HL-60/S4 treated with phorbol 12-myristate 13-acetate at 8.2 ng/mL for 4 days and 3 days (cell line): ENCODE results near the gene NFE2L1.
"Not testable (repeated sequence)": the region's sequence is repeated elsewhere in the genome, so short reads cannot be mapped to it uniquely, and the experiment has no call there.

Experiments used
- in situ Hi-C: fragments of 300-500 bp; cut with MboI; formaldehyde crosslinking; loops from 2 replicates; pipeline ENCODE4 v1.15.0; 2022; ENCODE audit warnings: low sequenced_read_pairs

The NFE2L1 gene, protein sequence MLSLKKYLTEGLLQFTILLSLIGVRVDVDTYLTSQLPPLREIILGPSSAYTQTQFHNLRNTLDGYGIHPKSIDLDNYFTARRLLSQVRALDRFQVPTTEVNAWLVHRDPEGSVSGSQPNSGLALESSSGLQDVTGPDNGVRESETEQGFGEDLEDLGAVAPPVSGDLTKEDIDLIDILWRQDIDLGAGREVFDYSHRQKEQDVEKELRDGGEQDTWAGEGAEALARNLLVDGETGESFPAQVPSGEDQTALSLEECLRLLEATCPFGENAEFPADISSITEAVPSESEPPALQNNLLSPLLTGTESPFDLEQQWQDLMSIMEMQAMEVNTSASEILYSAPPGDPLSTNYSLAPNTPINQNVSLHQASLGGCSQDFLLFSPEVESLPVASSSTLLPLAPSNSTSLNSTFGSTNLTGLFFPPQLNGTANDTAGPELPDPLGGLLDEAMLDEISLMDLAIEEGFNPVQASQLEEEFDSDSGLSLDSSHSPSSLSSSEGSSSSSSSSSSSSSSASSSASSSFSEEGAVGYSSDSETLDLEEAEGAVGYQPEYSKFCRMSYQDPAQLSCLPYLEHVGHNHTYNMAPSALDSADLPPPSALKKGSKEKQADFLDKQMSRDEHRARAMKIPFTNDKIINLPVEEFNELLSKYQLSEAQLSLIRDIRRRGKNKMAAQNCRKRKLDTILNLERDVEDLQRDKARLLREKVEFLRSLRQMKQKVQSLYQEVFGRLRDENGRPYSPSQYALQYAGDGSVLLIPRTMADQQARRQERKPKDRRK

DNA sequence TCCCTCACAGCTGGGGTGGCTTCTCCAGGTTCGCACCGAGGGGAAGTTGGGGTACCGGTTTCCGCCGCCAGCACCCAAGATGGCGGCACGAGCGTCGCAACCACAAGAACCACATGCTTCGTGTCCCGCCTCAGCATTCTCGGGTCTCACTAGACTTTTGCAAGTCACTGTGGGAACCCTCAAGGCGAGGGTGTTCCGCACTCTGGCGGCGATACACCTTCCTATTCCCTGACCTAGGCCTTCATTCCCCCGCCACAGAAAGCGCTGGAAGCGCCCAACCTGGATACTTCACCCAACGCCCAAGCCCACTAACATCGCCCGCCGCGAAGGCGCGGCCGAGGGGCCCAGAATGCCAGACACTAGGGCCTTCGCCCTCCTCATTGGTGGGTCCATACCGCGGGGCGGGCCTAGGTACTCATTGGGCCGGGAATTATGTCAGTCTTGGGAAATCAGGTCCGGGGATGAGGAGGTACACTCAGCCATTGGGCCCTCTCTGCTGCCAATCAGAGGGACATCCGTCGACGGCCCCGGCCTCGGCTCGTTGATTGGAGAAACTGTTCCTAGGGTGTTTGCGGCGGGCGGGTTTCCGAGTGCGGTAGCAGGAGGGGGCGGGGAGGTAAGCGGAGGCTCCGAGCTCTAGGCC lies at the start of gene NFE2L1:
Gene NFE2L1, plus strand, starts transcription at position 619 of the 643 bp plus-strand sequence. CDS start 2,760 bp downstream, outside the sequence.
- in situ Hi-C loops, result no loop called here

DNA sequence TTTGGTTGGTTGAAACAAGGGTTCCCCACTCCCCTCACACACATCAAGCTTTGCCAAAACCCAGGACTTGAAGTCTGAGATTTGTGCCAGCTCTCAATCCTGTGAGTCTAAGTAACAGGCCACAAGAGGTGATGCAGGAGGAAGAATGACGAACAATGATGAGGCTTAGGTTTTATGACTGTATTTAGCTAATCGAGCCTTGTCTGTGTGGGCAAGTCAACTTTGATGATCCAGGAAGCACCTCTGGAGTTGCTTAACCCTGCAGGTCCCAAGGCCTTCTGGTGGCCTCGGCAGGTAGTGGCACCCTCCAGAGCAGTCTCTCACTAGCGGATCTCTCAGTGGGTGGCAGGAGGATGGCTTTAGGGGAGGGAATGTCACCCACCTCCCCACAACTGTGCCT lies 48.6 kb upstream of the NFE2L1 start:
- in situ Hi-C loops, result no loop called here

DNA sequence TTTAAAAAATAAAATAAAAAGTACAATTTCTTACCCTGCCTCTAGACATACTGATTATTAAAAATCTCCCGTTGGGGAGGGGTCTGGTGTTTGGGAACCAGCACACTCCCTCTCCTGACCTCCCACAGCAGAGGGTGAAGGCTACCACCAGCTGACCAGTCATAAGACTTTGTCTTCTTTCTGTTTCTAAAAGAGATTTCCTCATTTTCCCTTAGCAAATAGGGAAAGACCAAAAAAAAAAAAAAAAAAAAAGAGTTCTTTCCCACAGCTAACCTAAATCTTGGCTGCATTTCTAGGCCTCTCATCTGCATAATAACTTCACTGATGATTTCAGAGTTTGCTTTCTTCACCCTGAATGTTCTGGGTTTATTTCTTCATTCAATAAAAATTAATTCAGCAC lies 47.0 kb upstream of the NFE2L1 start:
- in situ Hi-C loops, result no loop called here

DNA sequence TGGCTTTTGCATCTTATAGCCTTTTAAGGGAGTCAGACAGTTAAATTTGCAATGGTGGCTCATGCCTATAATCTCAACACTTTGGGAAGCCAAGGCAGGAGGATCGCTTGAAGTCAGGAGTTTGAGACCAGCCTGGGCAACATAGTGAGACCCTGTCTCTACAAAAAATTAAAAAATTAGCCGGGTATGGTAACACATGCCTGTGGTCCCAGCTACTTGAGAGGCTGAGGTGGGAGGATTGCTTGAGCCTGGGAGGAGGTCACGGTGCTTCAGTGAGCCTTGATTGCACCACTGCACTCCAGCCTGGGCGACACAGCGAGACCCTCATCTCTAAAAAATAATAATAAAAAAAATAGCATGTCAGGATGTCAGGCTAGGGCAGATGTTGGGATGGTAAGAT lies 46.5 kb upstream of the NFE2L1 start:
- in situ Hi-C loops, result not testable (repeated sequence)

DNA sequence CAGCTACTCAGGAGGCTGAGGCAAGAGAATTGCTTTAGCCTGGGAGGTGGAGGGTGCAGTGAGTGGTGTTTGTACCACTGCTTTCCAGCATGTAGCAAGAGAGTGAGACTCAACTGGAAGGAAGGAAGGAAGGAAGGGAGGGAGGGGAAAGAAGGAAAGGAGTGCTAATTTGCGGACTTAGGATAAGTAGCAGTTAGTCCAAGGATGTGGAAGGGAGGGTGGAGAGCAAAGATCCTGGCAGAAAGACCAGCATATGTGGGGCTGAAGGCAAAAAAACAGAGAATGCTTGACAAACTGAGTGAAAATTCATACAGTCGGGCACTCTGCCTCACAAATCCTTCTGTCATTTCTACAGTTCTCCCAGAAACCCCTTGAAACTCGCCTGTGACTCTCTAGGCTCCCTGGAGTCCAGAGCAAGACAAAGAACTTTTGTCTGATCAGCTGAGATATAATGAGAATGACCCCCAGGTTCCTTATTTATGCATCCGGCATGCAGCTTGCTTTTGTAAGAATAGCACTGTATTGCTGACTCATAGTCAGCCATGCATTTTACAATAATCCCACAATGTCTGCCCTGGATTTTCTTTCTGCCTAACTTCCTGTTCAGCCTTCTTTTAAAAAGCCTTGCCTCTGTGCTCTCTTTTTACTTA lies 45.8 kb upstream of the NFE2L1 start:
- in situ Hi-C loops, result no loop called here

DNA sequence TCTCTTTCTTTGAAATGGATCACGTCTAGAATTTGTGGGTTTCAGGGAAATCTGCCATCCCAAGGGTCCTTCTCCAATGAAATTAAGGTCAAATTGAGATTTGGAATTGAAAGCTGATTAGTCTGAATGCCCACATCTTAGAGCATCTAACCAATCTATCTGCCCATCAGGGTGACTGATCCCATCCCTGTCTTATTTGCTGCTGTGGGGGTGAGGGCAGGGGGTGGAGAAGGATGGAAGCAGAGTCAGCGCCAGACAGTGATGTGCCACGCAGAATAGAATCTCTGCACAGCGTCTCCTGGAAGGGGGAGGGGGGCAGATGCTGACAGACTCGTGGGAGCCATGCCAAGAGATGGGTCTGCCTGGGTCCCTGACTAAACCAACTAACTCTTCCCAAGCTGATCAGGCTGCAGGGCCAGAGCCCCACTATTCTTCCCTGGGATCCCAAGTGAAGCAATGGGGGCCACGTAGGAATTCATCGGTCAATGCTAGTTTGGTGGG lies 45.2 kb upstream of the NFE2L1 start:
- in situ Hi-C loops, result no loop called here

DNA sequence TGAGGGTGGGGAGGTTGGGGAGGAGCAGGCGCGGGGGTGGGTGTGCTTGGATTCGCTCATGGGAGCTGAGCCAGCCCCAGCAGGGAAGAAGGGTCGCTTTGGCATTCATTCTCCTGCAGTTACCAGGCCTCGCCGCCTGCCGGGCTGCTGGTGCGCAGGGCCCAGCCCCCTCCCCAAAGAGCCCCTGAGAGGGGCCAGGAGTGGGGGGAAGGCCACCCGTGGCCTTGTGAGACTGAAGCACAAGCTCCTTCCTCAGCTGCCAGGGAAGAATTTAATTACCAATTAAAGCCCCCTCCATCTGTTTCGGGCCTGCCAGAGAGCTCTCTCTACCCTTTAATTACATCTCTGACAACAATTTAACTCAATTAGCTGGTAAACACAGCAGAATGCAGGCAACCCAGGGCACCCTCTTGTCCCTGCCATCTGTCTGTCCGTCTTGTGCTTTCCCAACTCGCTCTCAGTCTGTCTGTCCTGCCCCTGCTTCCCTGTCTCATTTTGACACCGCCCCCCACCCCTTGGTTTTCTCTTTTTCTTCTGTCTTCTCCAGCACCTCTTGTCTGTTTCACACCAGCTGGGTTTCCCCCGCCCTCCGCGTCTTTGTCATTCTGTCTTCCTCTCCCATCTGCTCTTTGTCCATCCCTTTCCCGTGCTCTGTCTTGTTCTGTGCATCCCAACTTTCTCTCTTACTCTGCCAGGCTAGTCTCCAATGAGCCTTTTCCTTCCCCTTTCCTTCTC lies 44.6 kb upstream of the NFE2L1 start:
- in situ Hi-C loops, result no loop called here

DNA sequence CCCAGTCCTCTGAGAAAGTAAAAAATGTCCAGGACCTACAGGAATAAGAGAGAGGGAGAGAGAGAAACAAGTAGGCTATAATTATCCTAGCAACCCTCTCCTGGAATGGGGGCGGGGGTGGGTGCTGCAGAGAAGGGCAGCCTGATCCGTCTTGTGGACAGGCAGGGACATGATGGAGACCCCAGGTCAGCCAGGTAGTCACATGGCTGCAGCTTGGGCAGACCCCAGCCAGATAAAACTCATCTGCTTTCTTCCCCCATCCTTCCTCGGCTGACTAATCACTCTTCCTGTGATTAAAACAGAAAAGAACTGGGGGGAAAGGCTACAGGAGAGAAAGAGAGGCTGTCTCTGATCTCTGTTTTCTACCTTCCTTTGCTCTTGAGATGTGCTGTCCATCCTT lies 43.2 kb upstream of the NFE2L1 start:
- in situ Hi-C loops, result no loop called here

DNA sequence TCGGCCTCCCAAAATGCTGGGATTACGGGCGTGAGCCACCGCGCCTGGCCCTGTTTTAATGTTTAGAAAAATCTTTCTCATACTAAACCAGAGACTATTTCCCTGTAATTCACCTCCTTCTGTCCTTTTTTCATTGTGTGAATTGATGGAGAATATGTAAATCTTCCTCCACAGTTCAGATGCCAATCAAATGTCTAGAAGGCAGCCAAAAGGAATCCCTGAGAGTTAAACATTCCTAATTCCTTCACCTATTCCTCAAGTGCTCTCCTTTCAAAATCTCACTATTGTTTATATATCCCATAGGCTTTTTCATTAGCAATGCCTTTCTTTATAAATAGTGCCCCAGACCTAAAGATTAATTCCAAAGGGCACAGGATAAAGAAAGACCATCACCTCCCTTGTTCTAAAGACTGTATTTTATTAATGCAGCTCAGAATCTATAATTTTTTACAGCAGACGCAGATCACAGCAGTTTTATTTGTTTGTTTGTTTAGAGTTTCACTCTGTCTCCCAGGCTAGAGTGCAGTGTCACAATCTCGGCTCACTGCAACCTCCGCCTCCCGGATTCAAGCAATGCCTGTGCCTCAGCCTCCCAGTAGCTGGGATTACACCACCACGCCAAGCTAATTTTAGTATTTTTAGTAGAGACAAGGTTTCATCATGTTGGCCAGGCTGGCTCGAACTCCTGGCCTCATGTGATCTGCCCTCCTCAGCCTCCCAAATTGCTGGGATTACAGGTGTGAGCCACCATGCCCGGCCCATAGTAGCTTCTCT lies 41.0 kb upstream of the NFE2L1 start:
- in situ Hi-C loops, result no loop called here

DNA sequence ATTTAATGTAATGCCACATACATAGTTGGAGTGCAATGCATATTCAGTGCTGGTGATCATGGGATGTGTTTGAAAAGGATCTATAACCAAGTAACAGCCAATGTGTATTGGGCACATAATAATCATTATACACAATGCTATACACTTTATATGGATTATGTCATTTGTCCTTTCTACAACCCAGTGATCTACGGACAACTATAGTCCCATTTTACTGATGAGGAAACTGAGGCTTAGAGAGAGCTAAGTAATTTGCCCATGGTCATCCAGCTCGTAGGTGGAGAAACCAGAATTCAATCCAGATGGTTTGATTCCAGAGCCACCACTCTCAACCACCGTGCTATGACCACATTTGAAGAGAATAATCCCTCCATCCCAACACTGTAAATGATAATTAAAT lies 38.0 kb upstream of the NFE2L1 start:
- in situ Hi-C loops, result no loop called here

DNA sequence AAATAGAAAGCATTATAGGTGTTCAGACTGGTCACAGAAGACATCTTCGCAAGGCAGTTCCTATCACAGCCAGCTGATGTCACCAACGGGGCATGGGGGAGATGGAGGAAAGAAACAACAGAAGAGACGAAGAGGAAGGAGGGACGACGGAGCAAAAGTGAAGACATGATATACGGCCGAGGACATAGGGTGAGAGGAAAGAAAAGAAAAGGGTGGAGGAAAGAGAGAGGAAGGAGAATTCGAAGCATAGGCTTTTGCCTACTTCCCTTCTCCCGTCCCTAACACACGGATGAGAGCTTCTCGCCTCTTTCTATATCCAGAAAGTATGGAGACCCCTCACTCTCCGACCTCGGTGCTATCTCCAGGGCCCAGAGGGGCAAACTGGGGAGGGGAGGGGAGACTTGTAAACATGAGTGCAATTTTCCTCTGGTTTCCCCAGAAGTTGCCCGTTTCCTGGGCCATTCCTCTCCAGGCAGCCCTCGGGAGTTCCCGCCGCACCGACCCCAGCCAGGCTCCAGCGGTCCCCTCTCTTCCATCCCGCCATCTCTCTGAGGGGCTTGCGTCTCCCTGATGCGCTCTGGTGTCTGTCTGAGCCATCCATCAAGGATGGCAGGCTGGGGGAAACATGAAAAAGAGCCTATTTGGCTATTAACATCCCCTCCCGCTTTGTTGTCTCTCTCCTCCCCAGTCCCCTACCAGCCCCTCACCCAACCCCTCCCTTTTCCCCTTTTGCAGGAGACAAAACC lies 36.6 kb upstream of the NFE2L1 start:
- in situ Hi-C loops, result no loop called here

DNA sequence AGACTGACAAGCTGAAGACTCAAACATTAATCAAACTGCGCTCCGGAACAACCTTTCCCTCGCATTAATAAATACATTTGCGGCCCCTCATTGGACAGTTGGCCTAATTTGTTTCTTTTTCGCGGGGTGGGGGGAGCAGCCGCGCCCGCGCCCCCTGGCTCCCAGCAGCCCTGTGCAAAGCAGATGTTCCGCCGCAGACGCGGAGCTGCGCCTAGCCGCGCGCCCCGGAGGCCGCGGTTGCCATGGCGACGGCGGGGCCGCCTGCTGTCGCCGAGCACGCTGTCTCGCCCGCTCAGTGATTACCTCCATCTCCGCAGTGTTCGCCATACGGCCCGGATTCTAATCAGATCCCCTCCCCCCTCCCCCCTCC lies 36.0 kb upstream of the NFE2L1 start:
- in situ Hi-C loops, result no loop called here

DNA sequence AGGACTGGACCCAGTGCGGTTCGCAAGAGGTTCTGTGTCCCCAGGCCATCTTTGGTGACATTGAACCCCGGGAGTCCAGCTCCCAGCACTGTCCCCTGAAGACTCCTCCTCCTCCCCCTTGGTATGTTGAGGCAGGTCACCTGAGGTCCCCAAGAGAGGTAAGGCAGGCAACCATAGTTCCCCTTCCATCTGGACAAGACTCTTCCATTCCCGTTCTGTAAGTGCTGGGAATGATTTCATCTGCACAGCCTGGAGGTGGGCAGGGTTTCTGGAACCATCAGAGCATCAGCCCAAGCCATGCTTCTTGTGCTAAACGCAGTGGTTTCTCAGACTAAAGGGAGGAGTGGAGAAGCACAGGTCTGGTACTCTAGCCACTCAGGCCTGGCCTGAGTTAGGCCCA lies 35.5 kb upstream of the NFE2L1 start:
- in situ Hi-C loops, result no loop called here

DNA sequence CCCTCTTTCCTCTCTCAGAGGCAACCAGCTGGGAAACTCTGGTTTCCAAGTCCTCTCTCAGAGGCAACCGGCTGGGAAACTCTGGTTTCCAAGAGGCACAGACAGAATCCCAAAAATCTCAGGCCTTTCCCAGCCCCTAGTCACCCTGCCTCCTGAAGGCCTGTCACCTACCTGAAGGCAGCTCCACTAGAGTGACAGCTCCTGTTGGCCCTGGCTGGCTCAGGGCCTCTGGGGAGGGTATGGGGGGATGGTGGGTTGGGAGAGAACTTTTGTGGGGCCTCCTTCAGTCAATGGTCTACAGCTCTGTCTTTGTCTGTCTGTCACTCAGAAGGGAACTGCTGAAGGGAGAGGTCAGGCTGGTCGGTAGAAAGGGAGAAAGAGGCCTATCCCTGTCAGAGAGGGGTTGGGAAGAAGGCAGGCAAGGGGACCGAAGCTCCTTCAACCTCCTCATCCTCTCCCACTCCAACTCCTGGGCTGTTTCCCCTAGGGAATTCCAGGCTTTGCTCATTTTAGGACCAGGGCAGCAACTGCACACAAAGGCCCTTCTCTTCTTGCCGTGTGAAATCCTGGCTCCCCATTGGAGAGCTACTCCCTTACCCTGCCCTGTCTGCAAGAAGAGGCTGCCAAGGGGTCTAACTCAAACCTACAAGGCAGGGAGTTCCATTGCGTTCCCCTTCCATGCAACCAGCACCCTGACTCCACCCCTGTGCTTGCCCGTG lies 34.1 kb upstream of the NFE2L1 start:
- in situ Hi-C loops, result no loop called here

DNA sequence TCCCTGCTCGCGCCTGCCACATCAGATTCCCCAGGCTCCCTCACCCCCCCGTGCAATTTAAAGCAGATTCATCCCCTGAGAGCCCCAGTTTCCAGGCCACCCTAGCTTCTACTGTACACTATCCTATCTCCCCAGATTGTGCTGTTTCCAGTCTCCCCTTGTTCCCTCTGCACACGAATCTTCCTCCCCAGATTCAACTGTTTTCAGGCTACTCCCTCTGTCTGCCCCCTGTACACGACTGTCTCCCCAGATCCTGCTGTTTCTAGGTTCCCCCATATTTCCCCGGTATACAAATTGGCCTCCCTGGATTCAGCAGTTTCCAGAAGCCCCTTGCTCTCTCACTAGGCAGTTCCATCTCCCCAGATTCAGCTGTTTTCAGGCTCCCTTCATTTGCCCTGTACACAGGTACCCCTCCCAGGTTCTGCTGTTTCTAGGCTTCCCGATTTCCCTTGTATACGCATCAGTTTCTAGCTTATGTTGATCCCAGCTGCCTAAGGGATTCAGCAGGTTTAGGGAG lies 33.5 kb upstream of the NFE2L1 start:
- in situ Hi-C loops, result no loop called here

DNA sequence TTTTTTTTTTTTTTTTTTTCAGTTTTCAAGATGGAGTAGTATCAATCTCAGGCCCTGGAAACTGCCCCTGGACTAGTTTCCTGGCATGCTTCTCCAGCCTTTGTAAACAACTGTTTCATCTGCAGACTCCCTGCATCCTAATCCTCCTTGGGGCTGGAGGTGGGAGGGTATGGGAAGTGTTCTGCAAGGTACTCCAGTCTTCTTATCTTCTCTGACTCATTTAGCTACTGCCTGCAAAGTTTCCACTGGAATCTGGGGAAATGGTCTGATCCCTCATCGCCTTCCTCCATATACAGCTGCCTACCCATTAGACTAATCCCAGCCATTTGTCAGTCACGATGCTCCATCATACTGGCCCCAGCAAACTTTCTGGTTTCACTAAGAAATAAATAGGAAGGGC lies 32.0 kb upstream of the NFE2L1 start:
- in situ Hi-C loops, result no loop called here

DNA sequence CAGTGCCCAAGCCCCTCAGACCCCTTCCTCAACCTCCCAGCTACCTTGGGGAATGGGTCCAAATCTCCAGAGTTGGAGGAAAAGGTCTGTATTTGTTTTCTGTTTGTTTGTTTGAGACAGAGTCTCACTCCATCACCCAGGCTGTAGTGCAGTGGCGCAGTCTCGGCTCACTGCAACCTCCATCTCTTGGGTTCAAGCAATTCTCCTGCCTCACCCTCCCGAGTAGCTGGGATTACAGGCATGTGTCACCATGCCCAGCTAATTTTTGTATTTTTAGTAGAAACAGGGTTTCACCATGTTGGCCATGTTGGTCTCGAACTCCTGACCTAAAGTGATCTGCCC lies 30.4 kb upstream of the NFE2L1 start:
- in situ Hi-C loops, result not testable (repeated sequence)

DNA sequence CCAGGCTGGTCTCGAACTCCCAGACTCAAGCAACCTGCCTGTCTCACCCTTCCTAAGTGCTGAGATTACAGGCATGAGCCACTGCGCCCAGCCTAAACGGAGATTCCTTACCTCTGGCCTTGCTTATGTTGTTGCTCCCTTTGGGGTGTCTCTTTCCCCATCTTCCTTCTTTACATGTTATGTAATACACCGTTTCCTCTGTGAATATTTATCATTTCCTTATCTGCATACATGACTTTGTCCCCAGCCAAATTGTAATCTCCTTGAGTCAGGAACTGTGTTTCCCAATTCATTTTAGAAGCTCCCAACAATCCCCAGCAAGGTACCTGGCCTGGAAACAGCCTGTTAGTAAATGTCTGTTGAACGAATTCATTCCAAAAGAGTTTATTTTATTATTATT lies 26.2 kb upstream of the NFE2L1 start:
- in situ Hi-C loops, result loop anchor here (10.0 kb wide), 1 partner anchor 53 kb away; no protein-coding TSS in a partner anchor
